Measurements from ENCODE around the gene FHOD1. TPM values are rescaled to one million over a fixed set of nuclear protein-coding genes. Genes with fewer than 3 reads are reported as not detected.
A peak's percentile ranks its signal among the peaks of the same experiment; 100 is the strongest.

The FHOD1 gene
- total and polyA plus RNA-seq, 2 of the 13 experiments (the other 11 are each of a cell fraction or from before 2014, with no cell fraction given) = 20.0 to 20.8 TPM

DNA sequence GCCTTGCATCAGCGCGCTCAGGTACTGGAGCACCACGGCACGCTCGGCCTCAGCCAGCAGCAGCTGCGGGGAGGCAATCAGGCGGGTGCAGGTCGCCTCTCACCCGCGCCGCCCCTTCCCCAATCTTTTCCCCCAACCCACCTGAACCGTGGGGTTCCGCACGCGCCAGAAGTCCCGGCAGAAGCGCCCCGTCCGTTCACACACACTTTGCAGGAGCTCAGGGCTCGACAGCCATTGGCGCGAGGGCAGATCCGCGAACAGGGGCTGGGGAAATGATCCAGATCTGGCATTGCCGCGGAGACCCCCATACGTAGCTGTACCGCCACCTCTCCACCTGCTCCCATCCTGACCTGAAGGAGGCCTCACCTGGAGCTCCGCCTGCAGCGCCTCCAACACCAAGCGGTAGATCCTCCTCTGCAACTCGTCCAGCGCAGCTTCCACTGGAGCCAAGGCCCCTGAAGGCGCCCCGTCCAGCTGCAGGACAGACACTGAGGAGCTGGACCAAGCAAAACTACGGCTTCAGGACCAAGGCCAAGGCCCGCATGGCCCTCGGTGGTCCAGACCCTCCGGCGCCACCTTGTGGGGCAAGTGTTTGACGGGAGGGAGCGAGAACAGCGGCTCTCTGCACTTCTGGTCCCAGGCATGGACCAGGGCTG lies 62.2 kb downstream of the FHOD1 start (continued):
- TF ChIP-seq, protein P1, sequence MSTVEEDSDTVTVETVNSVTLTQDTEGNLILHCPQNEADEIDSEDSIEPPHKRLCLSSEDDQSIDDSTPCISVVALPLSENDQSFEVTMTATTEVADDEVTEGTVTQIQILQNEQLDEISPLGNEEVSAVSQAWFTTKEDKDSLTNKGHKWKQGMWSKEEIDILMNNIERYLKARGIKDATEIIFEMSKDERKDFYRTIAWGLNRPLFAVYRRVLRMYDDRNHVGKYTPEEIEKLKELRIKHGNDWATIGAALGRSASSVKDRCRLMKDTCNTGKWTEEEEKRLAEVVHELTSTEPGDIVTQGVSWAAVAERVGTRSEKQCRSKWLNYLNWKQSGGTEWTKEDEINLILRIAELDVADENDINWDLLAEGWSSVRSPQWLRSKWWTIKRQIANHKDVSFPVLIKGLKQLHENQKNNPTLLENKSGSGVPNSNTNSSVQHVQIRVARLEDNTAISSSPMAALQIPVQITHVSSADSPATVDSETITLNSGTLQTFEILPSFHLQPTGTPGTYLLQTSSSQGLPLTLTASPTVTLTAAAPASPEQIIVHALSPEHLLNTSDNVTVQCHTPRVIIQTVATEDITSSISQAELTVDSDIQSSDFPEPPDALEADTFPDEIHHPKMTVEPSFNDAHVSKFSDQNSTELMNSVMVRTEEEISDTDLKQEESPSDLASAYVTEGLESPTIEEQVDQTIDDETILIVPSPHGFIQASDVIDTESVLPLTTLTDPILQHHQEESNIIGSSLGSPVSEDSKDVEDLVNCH (CRISPR knock-in tag; IDR thresholded peaks at IDR 0.05) = no peak
- TF ChIP-seq NAIF1 (CRISPR knock-in tag; IDR thresholded peaks at IDR 0.05; ENCODE audit: borderline replicate concordance) = no peak
- no peak for TF ChIP-seq CHD4 (IDR thresholded peaks at IDR 0.05; ENCODE audit: borderline replicate concordance, low read length)
- no peak for TF ChIP-seq FIP1L1 (IDR thresholded peaks at IDR 0.05; ENCODE audit: borderline replicate concordance, insufficient read depth, low read depth, low read length)
- peak; percentile 52; the same call in 1 of the 2 replicates for TF ChIP-seq JUND (CRISPR knock-in tag; IDR thresholded peaks at IDR 0.05)
- TF ChIP-seq SNAPC2 (CRISPR knock-in tag; IDR thresholded peaks at IDR 0.05) = 0 out of 2 replicates have a peak, but pooled peaks have one; percentile 27
- TF ChIP-seq CC2D1A (CRISPR knock-in tag; IDR thresholded peaks at IDR 0.05) = 0 out of 2 replicates have a peak, but pooled peaks have one; percentile 82
- TF ChIP-seq HMGXB4 (CRISPR knock-in tag; IDR thresholded peaks at IDR 0.05; ENCODE audit: borderline replicate concordance in 1 of 2, low read depth in 1 of 2) = peak; percentile 95 to 98
- TF ChIP-seq ETS1 (CRISPR knock-in tag; IDR thresholded peaks at IDR 0.05) = no peak
- TF ChIP-seq TCF7L2 (IDR thresholded peaks at IDR 0.05; ENCODE audit: low read depth, low read length) = no peak
- TF ChIP-seq CBFB (CRISPR knock-in tag; IDR thresholded peaks at IDR 0.05) = peak; percentile 92; the same call in 1 of the 2 replicates
- no peak for TF ChIP-seq NCOR1 (IDR thresholded peaks at IDR 0.05; ENCODE audit: borderline replicate concordance, low read length)
- no peak for TF ChIP-seq RFX1 (IDR thresholded peaks at IDR 0.05)
- no peak for TF ChIP-seq ZNF598 (CRISPR knock-in tag; IDR thresholded peaks at IDR 0.05; ENCODE audit: borderline replicate concordance)
- TF ChIP-seq, protein P2, sequence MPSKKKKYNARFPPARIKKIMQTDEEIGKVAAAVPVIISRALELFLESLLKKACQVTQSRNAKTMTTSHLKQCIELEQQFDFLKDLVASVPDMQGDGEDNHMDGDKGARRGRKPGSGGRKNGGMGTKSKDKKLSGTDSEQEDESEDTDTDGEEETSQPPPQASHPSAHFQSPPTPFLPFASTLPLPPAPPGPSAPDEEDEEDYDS (CRISPR knock-in tag; IDR thresholded peaks at IDR 0.05) = peak; percentile 81
- TF ChIP-seq, protein P3, sequence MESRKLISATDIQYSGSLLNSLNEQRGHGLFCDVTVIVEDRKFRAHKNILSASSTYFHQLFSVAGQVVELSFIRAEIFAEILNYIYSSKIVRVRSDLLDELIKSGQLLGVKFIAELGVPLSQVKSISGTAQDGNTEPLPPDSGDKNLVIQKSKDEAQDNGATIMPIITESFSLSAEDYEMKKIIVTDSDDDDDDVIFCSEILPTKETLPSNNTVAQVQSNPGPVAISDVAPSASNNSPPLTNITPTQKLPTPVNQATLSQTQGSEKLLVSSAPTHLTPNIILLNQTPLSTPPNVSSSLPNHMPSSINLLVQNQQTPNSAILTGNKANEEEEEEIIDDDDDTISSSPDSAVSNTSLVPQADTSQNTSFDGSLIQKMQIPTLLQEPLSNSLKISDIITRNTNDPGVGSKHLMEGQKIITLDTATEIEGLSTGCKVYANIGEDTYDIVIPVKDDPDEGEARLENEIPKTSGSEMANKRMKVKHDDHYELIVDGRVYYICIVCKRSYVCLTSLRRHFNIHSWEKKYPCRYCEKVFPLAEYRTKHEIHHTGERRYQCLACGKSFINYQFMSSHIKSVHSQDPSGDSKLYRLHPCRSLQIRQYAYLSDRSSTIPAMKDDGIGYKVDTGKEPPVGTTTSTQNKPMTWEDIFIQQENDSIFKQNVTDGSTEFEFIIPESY (CRISPR knock-in tag; IDR thresholded peaks at IDR 0.05) = peak; percentile 89
- no peak for TF ChIP-seq ATM (IDR thresholded peaks at IDR 0.05; ENCODE audit: borderline replicate concordance)
- TF ChIP-seq ZNF567 (CRISPR knock-in tag; IDR thresholded peaks at IDR 0.05; ENCODE audit: borderline replicate concordance) = no peak
- peak; percentile 90; the same call in 1 of the 2 replicates for TF ChIP-seq ZNF766 (CRISPR knock-in tag; IDR thresholded peaks at IDR 0.05; ENCODE audit: borderline replicate concordance)
- no peak for TF ChIP-seq GTF2F1 (IDR thresholded peaks at IDR 0.05; ENCODE audit: low read length)
- peak; percentile 86; the same call in 1 of the 2 replicates for TF ChIP-seq ZNF780A (CRISPR knock-in tag; IDR thresholded peaks at IDR 0.05)
- TF ChIP-seq SIX4 (CRISPR knock-in tag; IDR thresholded peaks at IDR 0.05) = peak; percentile 83; the same call in 1 of the 2 replicates
- no peak for TF ChIP-seq HMGA1 (CRISPR knock-in tag; conservative IDR thresholded peaks at IDR 0.05)
